ENCODE results near the gene PPM1M. TPM values are rescaled to one million over a fixed set of nuclear protein-coding genes. Genes with fewer than 3 reads are reported as not detected.

Gene PPM1M
- total and polyA plus RNA-seq, 2 experiments from 2014 or later: 6.2 to 10.7 TPM

GRCh38 chr3:52279596-52279995 lies 34.0 kb downstream of the PPM1M start:
- Histone ChIP-seq H3K4me2 (peak overlapping the region; percentile 82), H3K36me3 (replicated peaks; ENCODE audit: insufficient read depth, low read depth) (no peaks in the 10 kb centered on the region), H3K4me3 (peak overlapping the region; percentile 66), H3K27ac (peak overlapping the region; percentile 100), H3K9me3 (ENCODE audit: low read depth) (no peaks in the 10 kb centered on the region), H2AFZ (no peak overlapping the region), H3K27me3 (no peaks in the 10 kb centered on the region), H3K79me2 (peaks cover 43% of the 10 kb centered on the region), H3K4me1 (ENCODE audit: insufficient read depth) (peaks cover 63% of the 10 kb centered on the region), H3K9me2 (replicated peaks; ENCODE audit: insufficient read depth) (no peaks in the 10 kb centered on the region), H4K20me1 (ENCODE audit: insufficient read depth, poor library complexity, severe bottlenecking) (peaks cover 33% of the 10 kb centered on the region)
- DNase-seq (ENCODE audit: low spot score): no peak
- TF ChIP-seq CTCF (IDR thresholded peaks at IDR 0.05; ENCODE audit: poor library complexity) (no peak), EZH2 (IDR thresholded peaks at IDR 0.05; ENCODE audit: borderline replicate concordance) (no peak), EZH2phosphoT487 (IDR thresholded peaks at IDR 0.05; ENCODE audit: low read depth, severe bottlenecking, unreplicated experiment) (no peak)
- WGBS (ENCODE audit: low lambda C conversion rate, missing lambda C conversion rate): 38% methylated on average over 2 of the region's 2 CpGs

GRCh38 chr3:52280050-52280461 lies 34.5 kb downstream of the PPM1M start:
- no peaks in the 10 kb centered on the region for H3K9me3 ChIP-seq (ENCODE audit: low read depth)
- no peak overlapping the region for H2AFZ ChIP-seq
- no peaks in the 10 kb centered on the region for H3K9me2 ChIP-seq (replicated peaks; ENCODE audit: insufficient read depth)
- H3K27me3 ChIP-seq: no peaks in the 10 kb centered on the region
- H3K27ac ChIP-seq: peak overlapping the region; percentile 100
- peaks cover 38% of the 10 kb centered on the region for H3K79me2 ChIP-seq
- H3K36me3 ChIP-seq (replicated peaks; ENCODE audit: insufficient read depth, low read depth): no peaks in the 10 kb centered on the region
- H4K20me1 ChIP-seq (ENCODE audit: insufficient read depth, poor library complexity, severe bottlenecking): peaks cover 28% of the 10 kb centered on the region
- H3K4me1 ChIP-seq (ENCODE audit: insufficient read depth): peaks cover 67% of the 10 kb centered on the region
- H3K4me3 ChIP-seq: no peak overlapping the region
- peak overlapping the region; percentile 82 for H3K4me2 ChIP-seq
- TF ChIP-seq EZH2 (IDR thresholded peaks at IDR 0.05; ENCODE audit: borderline replicate concordance) (no peak), CTCF (IDR thresholded peaks at IDR 0.05; ENCODE audit: poor library complexity) (no peak), EZH2phosphoT487 (IDR thresholded peaks at IDR 0.05; ENCODE audit: low read depth, severe bottlenecking, unreplicated experiment) (no peak)
- WGBS (ENCODE audit: low lambda C conversion rate, missing lambda C conversion rate): 45% methylated on average over 6 of the region's 6 CpGs
- DNase-seq (ENCODE audit: low spot score): peak; percentile 68

GRCh38 chr3:52281981-52282801 lies 36.6 kb downstream of the PPM1M start:
- Histone ChIP-seq H2AFZ (no peak overlapping the region), H3K27ac (peak overlapping the region; percentile 100), H3K79me2 (peaks cover 21% of the 10 kb centered on the region), H4K20me1 (ENCODE audit: insufficient read depth, poor library complexity, severe bottlenecking) (peaks cover 7% of the 10 kb centered on the region), H3K4me2 (peak overlapping the region; percentile 23), H3K4me1 (ENCODE audit: insufficient read depth) (peaks cover 59% of the 10 kb centered on the region), H3K27me3 (no peaks in the 10 kb centered on the region), H3K9me3 (ENCODE audit: low read depth) (no peaks in the 10 kb centered on the region), H3K9me2 (replicated peaks; ENCODE audit: insufficient read depth) (no peaks in the 10 kb centered on the region), H3K4me3 (no peak overlapping the region), H3K36me3 (replicated peaks; ENCODE audit: insufficient read depth, low read depth) (no peaks in the 10 kb centered on the region)
- TF ChIP-seq EZH2 (IDR thresholded peaks at IDR 0.05; ENCODE audit: borderline replicate concordance): no peak
- no peak for TF ChIP-seq CTCF (IDR thresholded peaks at IDR 0.05; ENCODE audit: poor library complexity)
- no peak for DNase-seq (ENCODE audit: low spot score)
- 27% methylated on average over 8 of the region's 8 CpGs for WGBS (ENCODE audit: low lambda C conversion rate, missing lambda C conversion rate)
